Neural progenitor cell (in vitro differentiated cells): ENCODE measurements around the gene TAS2R9. TPM values are rescaled to one million over a fixed set of nuclear protein-coding genes. Genes with fewer than 3 reads are reported as not detected.

Experiments
- DNase-seq: peaks from one replicate; pipeline ENCODE4 v3.0.0-alpha.2; 2016; ENCODE audit warnings: low spot score
- H2AFZ ChIP-seq: fragments of 200-600 bp; sonication (generic); replicated peaks from 2 replicates; pipeline ENCODE4 v1.6.1; 2016; ENCODE audit warnings: antibody characterized with exemption
- H3F3A ChIP-seq: fragments of 200-600 bp; sonication (generic); 2 replicates; pipeline ENCODE4 v1.6.1; 2016; ENCODE audit warnings: antibody characterized with exemption, low read depth
- H3K27ac ChIP-seq: fragments of 200-600 bp; sonication (generic); 2 replicates; pipeline ENCODE4 v1.5.1; 2016; ENCODE audit warnings: mild to moderate bottlenecking
- H3K27me3 ChIP-seq: fragments of 200-600 bp; sonication (generic); 2 replicates; pipeline ENCODE4 v1.6.1; 2016; ENCODE audit warnings: mild to moderate bottlenecking, moderate library complexity
- H3K36me3 ChIP-seq: fragments of 200-600 bp; sonication (generic); 2 replicates; pipeline ENCODE4 v1.5.1; 2016
- H3K4me1 ChIP-seq: fragments of 200-600 bp; sonication (generic); 2 replicates; pipeline ENCODE4 v1.6.1; 2016; ENCODE audit warnings: mixed run types
- H3K4me2 ChIP-seq: fragments of 200-600 bp; sonication (generic); 2 replicates; pipeline ENCODE4 v1.6.1; 2016
- H3K4me3 ChIP-seq: fragments of 200-600 bp; sonication (generic); 2 replicates; pipeline ENCODE4 v1.5.1; 2016
- H3K79me2 ChIP-seq: fragments of 200-600 bp; sonication (generic); 2 replicates; pipeline ENCODE4 v1.6.1; 2016; ENCODE audit warnings: low read depth
- H3K9ac ChIP-seq: fragments of 200-600 bp; sonication (generic); 2 replicates; pipeline ENCODE4 v1.6.1; 2016
- H3K9me3 ChIP-seq: fragments of 200-600 bp; sonication (generic); 2 replicates; pipeline ENCODE4 v1.5.1; 2016; ENCODE audit warnings: low read depth
- H4K20me1 ChIP-seq: fragments of 200-600 bp; sonication (generic); 2 replicates; pipeline ENCODE4 v1.6.1; 2016; ENCODE audit warnings: low read depth
- H3K27ac Mint-ChIP-seq: 3 replicates; pipeline ENCODE4 v1.8.0; 2021; ENCODE audit warnings: mixed read lengths
- H3K27me3 Mint-ChIP-seq: 2 replicates; pipeline ENCODE4 v1.8.0; 2022; ENCODE audit warnings: low read depth, mild to moderate bottlenecking, inconsistent platforms, moderate library complexity, mixed read lengths; ENCODE audit not compliant: insufficient read depth
- H3K36me3 Mint-ChIP-seq: 3 replicates; pipeline ENCODE4 v1.8.0; 2021; ENCODE audit warnings: mixed read lengths
- H3K4me1 Mint-ChIP-seq: 3 replicates; pipeline ENCODE4 v1.8.0; 2021; ENCODE audit warnings: mixed read lengths
- H3K4me3 Mint-ChIP-seq: 3 replicates; pipeline ENCODE4 v1.8.0; 2021; ENCODE audit warnings: mild to moderate bottlenecking, moderate library complexity, mixed read lengths
- H3K9me3 Mint-ChIP-seq: 3 replicates; pipeline ENCODE4 v1.8.0; 2020; ENCODE audit warnings: mixed read lengths
- EZH2 ChIP-seq: fragments of 200-600 bp; sonication (generic); IDR thresholded peaks from 2 replicates; pipeline ENCODE4 v1.6.1; 2017; ENCODE audit warnings: antibody characterized with exemption, mild to moderate bottlenecking, moderate library complexity
- EZH2phosphoT487 ChIP-seq: fragments of 200-600 bp; sonication (generic); IDR thresholded peaks from 2 replicates; pipeline ENCODE4 v1.6.1; 2017; ENCODE audit warnings: antibody characterized with exemption
- total RNA-seq: library from RNA; depleted of rRNA; stranded (reverse); fragments of >200 nt; gene quantifications from 2 replicates; pipeline ENCODE4 v1.2.3, GENCODE V29; 2015; ENCODE audit warnings: low replicate concordance
- TF ChIP-seq, protein P1 (sequence below): fragments of 200-600 bp; sonication (generic); IDR thresholded peaks from 2 replicates; pipeline ENCODE4 v1.5.1; 2017; ENCODE audit warnings: antibody characterized with exemption, mild to moderate bottlenecking

Gene TAS2R9
- total RNA-seq, 1 donor from 2014 or later, result not detected

DNA sequence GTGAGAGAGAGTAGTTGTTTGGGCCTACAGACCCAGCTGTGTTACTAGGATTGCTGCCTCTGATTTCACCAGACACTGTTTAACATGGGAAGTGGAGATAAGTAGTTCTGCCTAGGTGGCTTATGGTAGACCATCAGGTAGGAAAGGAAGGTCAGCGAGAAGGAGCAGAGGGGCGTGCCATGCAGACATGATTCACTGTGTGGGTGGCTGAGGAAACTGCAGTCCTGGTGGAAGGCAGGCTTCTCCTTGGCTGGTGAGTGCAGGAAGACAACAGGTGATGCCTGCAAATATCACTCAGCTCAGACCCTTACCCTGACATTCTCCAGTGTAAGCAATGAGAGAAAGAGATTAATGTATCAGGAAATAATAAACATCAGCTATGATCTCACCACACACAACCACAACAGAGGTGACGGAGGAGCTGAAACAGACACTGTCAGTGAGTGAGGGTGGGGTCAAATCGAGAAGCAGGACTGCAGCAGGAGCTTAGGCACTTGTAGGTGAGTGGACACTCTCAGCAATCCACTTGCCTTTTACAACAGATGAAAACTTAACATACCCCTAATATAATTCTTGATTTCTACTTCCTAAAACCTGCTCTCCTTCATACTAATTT, 41.4 kb upstream of the TAS2R9 start:
- no peak overlapping the region for H3K4me3 ChIP-seq
- H3K9me3 ChIP-seq, result peaks cover 3% of the 10 kb centered on the region
- no peak overlapping the region for H3K9ac ChIP-seq
- H3K27me3 ChIP-seq, result no peaks in the 10 kb centered on the region
- H3K4me3 Mint-ChIP-seq, result no peak overlapping the region
- no peaks in the 10 kb centered on the region for H3K27me3 Mint-ChIP-seq
- TF ChIP-seq, protein P1, sequence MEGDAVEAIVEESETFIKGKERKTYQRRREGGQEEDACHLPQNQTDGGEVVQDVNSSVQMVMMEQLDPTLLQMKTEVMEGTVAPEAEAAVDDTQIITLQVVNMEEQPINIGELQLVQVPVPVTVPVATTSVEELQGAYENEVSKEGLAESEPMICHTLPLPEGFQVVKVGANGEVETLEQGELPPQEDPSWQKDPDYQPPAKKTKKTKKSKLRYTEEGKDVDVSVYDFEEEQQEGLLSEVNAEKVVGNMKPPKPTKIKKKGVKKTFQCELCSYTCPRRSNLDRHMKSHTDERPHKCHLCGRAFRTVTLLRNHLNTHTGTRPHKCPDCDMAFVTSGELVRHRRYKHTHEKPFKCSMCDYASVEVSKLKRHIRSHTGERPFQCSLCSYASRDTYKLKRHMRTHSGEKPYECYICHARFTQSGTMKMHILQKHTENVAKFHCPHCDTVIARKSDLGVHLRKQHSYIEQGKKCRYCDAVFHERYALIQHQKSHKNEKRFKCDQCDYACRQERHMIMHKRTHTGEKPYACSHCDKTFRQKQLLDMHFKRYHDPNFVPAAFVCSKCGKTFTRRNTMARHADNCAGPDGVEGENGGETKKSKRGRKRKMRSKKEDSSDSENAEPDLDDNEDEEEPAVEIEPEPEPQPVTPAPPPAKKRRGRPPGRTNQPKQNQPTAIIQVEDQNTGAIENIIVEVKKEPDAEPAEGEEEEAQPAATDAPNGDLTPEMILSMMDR, result no peak
- TF ChIP-seq EZH2phosphoT487 (no peak), EZH2 (no peak)
- H4K20me1 ChIP-seq, result no peaks in the 10 kb centered on the region
- no peak overlapping the region for H2AFZ ChIP-seq
- no peaks in the 10 kb centered on the region for H3K79me2 ChIP-seq
- DNase-seq, result no peak
- no peak overlapping the region for H3K27ac ChIP-seq
- H3K9me3 Mint-ChIP-seq, result peaks cover 7% of the 10 kb centered on the region
- H3K36me3 Mint-ChIP-seq, result peaks cover 25% of the 10 kb centered on the region
- H3K4me1 ChIP-seq, result no peaks in the 10 kb centered on the region
- no peaks in the 10 kb centered on the region for H3K4me1 Mint-ChIP-seq
- no peak overlapping the region for H3K4me2 ChIP-seq
- no peaks in the 10 kb centered on the region for H3F3A ChIP-seq
- H3K27ac Mint-ChIP-seq, result no peak overlapping the region
- peaks cover 1% of the 10 kb centered on the region for H3K36me3 ChIP-seq

DNA sequence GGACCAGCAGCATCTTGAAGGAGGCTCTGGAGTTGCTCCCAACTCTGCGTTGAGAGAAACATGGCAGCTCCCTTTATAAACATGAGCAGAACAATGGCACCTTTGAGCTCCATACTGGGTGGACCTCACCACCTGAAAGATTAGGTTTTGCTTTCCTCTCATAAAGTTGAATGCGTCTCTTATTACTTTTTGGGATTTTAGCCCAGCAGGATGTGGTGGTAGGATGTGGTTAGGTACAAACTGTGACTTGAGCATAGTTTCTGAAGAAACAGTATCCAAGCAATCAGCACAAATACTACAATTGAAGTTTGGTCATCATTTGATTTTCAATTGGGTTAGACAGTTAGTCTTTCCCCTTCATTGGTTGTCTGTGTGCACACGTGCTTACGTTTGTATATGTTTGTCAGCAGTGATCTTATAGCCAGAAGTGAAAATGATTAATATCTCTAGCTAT, 39.5 kb upstream of the TAS2R9 start, which contains the start of gene PRR4:
PRR4 (minus strand) TSS at position 51 of the 454 bp plus-strand sequence; CDS start at position 13, 38 bp downstream.
- Histone ChIP-seq H4K20me1 (no peaks in the 10 kb centered on the region), H3K36me3 (no peaks in the 10 kb centered on the region), H3K79me2 (no peaks in the 10 kb centered on the region), H3K4me1 (no peaks in the 10 kb centered on the region), H3F3A (no peaks in the 10 kb centered on the region), H3K9ac (no peak within 1 kb of the TSS), H2AFZ (no peak within 1 kb of the TSS), H3K4me3 (no peak within 1 kb of the TSS), H3K9me3 (no peaks in the 10 kb centered on the region), H3K27ac (no peak within 1 kb of the TSS), H3K4me2 (no peak within 1 kb of the TSS), H3K27me3 (no peaks in the 10 kb centered on the region)
- Mint-ChIP-seq H3K27me3 (no peaks in the 10 kb centered on the region), H3K36me3 (peaks cover 17% of the 10 kb centered on the region), H3K27ac (no peak within 1 kb of the TSS), H3K9me3 (no peaks in the 10 kb centered on the region), H3K4me1 (no peaks in the 10 kb centered on the region), H3K4me3 (no peak within 1 kb of the TSS)
- no peak for DNase-seq
- TF ChIP-seq, protein P1, result no peak
- TF ChIP-seq EZH2 (no peak), EZH2phosphoT487 (no peak)

DNA sequence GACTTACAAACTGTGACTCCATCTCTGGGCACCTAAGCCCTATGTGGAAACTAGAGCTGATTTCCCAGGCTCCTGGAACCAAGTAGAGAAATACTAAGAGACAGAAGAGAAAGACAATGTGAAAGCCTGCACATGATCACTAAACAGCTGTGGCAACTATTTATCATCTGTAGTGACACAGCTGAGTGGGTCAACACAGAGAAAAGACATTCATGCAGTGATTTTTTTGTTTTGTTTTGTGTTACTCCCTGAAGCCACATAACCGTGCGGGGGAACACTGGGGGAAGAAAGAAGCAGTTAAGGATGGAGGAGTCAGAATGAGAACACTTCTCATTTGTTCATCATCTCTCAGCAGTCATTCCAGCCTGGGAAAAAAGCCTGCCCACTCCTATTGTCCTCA, 37.8 kb upstream of the TAS2R9 start:
- no peak overlapping the region for H2AFZ ChIP-seq
- Mint-ChIP-seq H3K36me3 (peaks cover 21% of the 10 kb centered on the region), H3K4me1 (no peaks in the 10 kb centered on the region), H3K27me3 (no peaks in the 10 kb centered on the region), H3K9me3 (no peaks in the 10 kb centered on the region), H3K27ac (no peak overlapping the region), H3K4me3 (no peak overlapping the region)
- no peak for DNase-seq
- H3K4me3 ChIP-seq, result no peak overlapping the region
- no peaks in the 10 kb centered on the region for H3K36me3 ChIP-seq
- no peaks in the 10 kb centered on the region for H3K4me1 ChIP-seq
- H3K4me2 ChIP-seq, result no peak overlapping the region
- H3K79me2 ChIP-seq, result no peaks in the 10 kb centered on the region
- H3K27me3 ChIP-seq, result no peaks in the 10 kb centered on the region
- H3K9ac ChIP-seq, result no peak overlapping the region
- no peaks in the 10 kb centered on the region for H3K9me3 ChIP-seq
- no peaks in the 10 kb centered on the region for H4K20me1 ChIP-seq
- no peak overlapping the region for H3K27ac ChIP-seq
- no peak for TF ChIP-seq EZH2phosphoT487
- TF ChIP-seq EZH2, result no peak
- TF ChIP-seq, protein P1, result no peak
- no peaks in the 10 kb centered on the region for H3F3A ChIP-seq
